ENCODE data around the gene OR13A1.
"Not testable (repeated sequence)": the region's sequence is repeated elsewhere in the genome, so short reads cannot be mapped to it uniquely, and the experiment has no call there.

OR13A1 gene

DNA sequence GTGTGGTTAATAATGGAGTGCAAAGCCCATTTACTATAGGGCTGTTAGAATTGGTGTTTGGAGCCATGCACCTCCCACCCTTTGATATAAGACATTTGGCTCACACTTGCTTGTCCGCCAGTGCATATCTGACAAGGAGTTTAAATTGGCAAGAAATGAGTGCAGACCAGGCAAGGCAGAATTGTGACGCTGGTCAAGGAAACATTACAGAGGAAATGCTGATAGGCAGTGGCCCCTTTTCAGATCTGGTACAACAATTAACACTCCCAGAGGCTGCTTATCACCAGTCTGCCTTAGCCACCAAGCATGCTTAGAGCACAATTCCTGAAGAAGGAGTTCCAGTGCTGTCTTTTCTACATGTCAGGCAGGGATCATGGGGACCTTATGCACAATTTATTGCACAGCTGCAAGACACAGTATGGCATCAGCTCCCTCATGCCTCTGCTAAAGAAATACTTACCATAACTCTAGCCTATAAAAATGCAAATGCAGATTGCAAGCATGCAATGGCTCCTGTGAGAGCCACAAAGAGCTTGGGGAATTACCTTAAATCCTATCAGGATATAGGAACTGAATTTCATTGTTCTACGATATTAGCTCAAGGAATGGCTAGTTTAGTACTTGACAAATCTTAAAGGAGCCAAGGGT, 35.2 kb downstream of the OR13A1 start:
- DNase-seq, result no peak

GRCh38 chr10:45279682-45280081, 35.7 kb downstream of the OR13A1 start:
- no peak for DNase-seq

GRCh38 chr10:45278860-45279498, 36.4 kb downstream of the OR13A1 start:
- DNase-seq, result no peak

DNA sequence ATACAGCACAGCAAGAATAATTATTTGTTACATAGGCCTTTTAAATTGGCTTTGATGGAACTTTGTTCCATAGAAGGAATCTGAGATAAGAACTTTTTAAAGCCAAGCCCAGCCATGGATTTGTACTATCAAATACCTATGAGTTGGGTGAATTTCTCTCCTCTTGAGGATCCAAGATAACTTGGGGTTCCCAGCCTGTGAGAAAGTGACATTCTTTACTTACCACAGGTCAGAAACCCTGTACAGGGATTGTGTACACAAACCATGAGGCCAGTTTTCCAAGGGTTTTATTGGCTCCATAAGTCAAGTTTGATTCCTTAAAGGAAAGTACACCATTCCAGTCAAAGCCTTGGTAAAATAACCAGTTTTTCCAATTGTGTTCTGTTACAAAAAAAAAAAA, 39.3 kb downstream of the OR13A1 start:
- not testable (repeated sequence) for DNase-seq

GRCh38 chr10:45274364-45274763, 41.0 kb downstream of the OR13A1 start:
- no peak for DNase-seq

GRCh38 chr10:45267777-45268176, 47.6 kb downstream of the OR13A1 start:
- not testable (repeated sequence) for DNase-seq

DNA sequence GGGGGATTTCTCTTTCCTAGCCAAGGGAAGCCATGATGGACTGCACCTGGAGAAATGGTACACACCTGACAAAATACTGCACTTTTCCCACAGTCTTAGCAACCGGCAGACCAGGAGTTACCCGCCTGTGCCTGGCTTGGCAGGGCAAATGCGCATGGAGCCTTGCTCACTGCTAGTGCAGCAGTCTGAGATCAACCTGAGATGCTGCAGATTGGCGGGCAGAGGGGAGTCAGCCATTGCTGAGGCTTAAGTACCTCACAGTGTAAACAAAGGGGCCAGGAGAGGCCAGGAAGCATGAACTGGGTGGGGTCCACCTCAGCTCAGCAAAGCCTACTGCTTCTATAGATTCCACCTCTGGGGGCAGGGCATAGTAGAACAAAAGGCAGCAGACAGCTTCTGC, 49.4 kb downstream of the OR13A1 start:
- DNase-seq, result no peak

DNA sequence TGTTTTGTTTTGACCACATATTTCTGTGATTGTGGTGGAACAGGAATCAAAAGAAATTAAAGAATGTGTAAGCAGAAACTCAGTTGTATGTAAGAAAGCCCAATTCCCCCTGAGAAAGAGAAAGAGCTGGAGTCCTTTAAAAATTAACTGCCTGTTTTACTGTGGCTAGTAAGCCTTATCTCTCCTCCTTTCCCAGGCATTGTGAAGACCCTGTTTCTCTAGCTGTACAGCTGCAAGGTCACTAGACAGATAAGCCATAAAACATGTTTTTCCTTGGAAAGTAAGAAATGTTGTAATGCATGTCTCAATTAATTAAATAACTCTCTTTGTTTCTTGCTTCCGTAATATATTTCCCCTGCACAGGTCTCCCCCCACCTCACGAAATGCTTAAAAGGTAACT, 53.5 kb downstream of the OR13A1 start:
- DNase-seq, result no peak

- DNase-seq, result no peak
These were observed 54.1 kb downstream of the OR13A1 start for GRCh38 chr10:45261243-45261775.

GRCh38 chr10:45260635-45261034, 54.8 kb downstream of the OR13A1 start:
- DNase-seq, result not testable (repeated sequence)

DNA sequence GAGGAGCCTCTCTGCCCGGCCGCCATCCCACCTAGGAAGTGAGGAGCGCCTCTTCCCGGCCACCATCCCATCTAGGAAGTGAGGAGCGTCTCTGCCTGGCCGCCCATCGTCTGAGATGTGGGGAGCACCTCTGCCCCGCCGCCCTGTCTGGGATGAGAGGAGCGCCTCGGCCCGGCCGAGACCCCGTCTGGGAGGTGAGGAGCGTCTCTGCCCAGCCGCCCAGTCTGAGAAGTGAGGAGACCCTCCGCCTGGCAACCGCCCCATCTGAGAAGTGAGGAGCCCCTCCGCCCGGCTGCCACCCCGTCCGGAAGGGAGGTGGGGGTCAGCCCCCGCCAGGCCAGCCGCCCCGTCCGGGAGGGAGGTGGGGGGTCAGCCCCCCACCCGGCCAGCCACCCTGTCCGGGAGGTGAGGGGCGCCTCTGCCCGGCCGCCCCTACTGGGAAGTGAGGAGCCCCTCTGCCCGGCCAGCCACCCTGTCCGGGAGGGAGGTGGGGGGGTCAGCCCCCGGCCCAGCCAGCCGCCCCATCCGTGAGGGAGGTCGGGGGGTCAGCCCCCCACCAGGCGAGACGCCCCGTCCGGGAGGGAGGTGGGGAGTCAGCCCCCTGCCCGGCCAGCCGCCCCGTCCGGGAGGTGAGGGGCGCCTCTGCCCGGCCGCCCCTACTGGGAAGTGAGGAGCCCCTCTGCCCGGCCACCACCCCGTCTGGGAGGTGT, 55.5 kb downstream of the OR13A1 start:
- not testable (repeated sequence) for DNase-seq

DNA sequence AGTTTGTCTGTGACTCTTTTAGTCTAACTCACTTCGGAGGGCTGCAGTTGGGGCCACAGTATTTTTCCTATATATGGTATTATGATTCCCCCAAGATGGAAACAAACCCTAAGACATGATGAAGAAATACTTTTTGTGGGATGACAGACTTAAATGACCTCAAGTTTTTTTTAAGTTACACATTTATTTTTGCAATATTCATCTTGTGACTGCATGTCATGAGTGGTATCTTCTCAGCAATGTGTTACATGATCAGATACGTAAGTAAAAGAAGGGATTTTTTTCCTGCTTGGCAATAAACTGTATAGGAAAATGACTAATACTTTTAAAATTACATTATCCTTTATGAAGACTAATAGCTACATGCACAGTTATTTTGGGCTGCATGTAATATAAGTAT, 57.8 kb downstream of the OR13A1 start:
- DNase-seq, result no peak

DNA sequence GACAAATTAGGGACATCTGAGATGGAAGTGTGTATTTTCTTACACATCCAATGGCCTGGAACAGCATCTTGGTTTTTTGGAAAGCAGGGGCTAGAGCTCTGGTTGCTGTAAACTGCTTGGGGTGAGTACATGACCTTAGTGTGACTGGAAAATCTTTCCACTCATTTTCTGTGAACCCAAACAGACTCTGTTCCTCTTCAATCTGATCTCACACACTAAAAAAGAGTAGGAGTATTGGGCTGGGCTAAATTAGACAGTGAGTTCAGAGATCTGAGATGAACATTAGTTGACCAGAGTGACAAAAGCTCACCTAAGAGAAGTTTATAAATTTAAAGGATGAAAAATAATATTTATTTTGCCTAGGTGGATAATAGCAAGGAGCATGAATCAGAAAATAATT, 59.2 kb downstream of the OR13A1 start:
- DNase-seq, result no peak

DNA sequence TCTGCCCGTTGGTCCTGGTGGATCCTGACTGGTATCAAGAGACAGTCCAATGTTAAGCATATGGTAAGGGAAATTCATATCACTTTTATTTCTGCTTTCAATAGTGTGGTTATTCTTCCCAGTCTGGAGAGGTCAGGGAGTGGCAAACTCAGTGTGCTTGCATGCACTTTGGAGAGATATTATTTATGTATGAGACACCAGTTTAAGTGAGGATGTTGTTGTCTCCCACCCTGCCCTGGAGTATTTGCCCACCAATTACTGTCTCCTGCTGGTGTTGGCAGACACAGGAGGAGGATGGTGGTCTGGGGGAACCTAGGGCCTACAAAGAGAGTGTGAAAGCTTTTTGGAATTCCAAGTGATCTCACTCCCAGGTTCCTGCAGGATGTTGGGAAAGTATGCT, 59.7 kb downstream of the OR13A1 start:
- no peak for DNase-seq

GRCh38 chr10:45254892-45255291, 60.5 kb downstream of the OR13A1 start:
- DNase-seq, result no peak

DNA sequence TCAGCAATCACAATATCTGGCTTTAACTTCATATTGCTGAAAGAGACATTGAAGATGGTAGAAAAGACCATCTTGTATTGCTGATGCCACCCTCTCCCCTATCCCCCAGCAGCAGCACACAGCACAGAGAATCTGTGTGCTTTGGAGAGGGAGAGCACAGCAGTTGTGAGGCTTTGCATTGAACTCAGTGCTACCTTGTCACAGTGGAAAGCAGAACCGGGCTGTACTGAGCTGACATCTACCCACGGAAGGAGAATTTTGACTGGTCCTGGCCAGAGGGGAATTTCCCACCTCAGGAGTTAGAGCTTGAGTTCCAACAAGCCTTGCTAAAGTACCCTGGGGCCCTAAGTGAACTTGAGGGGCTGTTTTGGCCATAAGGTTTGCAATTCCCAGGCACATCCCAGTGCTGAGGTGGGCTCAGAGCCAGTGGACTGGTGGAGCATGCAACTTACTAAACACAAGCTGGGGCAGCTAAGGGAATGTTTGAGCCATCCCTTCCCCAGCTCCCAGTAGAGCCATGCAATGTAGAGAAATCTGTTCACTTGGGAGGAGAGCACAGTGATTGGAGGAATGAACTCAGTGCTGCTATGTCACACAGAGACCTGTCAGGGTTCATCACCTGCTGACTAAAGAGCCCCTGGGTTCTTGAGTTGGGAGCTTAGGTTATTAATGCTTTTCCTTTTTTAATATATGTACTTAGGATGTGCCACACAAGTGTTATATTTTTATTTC, 62.1 kb downstream of the OR13A1 start:
- DNase-seq, result no peak
